C4-2B (cell line): ENCODE results near the gene RPAP3.
"Not testable (repeated sequence)": the region's sequence is repeated elsewhere in the genome, so short reads cannot be mapped to it uniquely, and the experiment has no call there.

Source experiments
- CTCF ChIP-seq: fragments of 450-650 bp; conservative IDR thresholded peaks from 2 replicates; pipeline ENCODE4 v1.5.1; 2017; ENCODE audit warnings: mild to moderate bottlenecking
- ZFX ChIP-seq: fragments of 450-650 bp; IDR thresholded peaks from 2 replicates; pipeline ENCODE4 v1.6.1; 2017

- not testable (repeated sequence) for TF ChIP-seq CTCF, ZFX
Observed at GRCh38 chr12:47635770-47636169, 70.1 kb downstream of the RPAP3 start.
